GM11168 (cell line): ENCODE data around the gene KIAA1614.

Source experiments
- in situ Hi-C: fragments of 300-500 bp; cut with MboI; formaldehyde crosslinking; loops from one replicate; pipeline ENCODE4 v1.12.0; 2022; ENCODE audit warnings: low sequenced_read_pairs; ENCODE audit not compliant: unreplicated experiment

Gene KIAA1614

GRCh38 chr1:180939073-180939710 lies 26.5 kb downstream of the KIAA1614 start:
- in situ Hi-C loops = no loop called here

GRCh38 chr1:180939711-180940103 lies 27.0 kb downstream of the KIAA1614 start:
- in situ Hi-C loops = no loop called here

DNA sequence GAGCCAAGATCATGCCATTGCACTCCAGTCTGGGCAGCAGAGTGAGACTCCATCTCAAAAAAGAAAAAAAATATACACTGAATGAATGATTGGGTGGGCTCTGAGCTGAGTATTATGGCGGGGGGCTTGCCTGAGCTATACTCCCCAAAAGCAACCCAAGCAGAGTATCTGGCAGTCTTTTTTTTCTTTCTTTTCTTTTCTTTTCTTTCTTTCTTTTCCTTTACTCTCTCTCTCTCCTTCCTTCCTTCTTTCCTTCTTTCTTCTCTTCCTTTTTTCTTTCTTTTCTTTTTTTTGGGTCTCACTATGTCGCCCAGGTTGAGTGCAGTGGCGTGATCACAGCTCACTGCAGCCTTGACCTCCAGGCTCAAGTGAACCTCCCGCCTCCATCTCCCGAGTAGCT lies 27.7 kb downstream of the KIAA1614 start:
- in situ Hi-C loops = no loop called here

DNA sequence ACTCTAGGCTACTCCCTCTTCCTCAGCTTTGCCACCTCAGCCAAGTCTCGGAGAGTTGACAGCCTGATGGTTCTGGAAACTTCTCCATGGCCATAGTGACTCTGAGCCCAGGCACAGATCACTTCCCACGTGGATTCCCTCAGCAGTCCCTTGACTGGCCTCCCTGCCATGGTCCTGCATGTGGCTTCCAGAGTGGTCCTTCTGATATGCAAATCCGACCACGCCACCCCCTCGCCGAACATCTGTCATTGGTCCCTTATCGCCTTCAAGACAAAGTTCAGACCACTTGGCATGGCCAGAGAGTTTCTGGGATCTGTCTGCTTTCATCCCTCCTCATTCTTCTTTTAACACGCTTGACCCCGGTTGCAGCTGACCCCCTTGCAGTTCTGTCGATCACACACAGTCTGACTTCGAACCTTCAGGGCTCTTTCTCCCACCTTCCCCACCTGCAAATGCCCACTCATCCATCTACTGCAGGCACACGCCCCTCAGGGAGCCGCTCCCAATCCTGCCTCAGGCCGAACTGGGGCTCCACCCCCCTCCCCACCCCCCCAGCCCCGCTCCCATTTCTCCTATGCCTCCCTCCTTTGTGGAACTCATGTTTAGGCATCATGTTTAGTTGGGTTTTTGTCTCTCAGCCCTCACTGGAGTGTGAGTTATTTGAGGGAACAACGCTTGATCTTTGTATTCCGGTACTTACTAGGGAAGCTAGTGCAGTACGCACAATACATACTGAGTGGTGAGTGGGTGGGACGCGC lies 29.0 kb downstream of the KIAA1614 start:
- in situ Hi-C loops = no loop called here

GRCh38 chr1:180945151-180945550 lies 32.5 kb downstream of the KIAA1614 start:
- in situ Hi-C loops = no loop called here

- in situ Hi-C loops = no loop called here
Measured at GRCh38 chr1:180945551-180945950, 32.9 kb downstream of the KIAA1614 start.

GRCh38 chr1:180946056-180946455 lies 33.4 kb downstream of the KIAA1614 start:
- in situ Hi-C loops = no loop called here

- in situ Hi-C loops = no loop called here
Measured at GRCh38 chr1:180946541-180947498, 34.1 kb downstream of the KIAA1614 start.

DNA sequence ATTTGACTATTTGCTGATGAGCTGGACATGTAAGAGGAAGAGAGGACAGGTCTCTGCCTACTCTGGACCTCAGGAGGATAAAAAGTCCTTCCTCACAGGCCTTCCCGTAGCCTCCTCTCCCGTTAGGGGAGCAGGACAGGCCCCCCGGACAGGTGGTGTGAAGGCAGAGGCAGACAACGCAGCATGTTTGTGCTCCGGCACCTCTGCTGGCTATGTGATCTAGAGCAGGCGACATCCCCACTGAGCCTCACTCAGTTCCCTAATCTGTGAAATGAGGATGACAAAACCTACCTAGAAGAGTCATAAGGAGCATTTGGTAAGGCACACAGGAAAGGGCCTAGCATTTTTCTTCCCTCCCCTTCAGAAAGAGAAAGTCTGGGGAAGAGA lies 34.8 kb downstream of the KIAA1614 start:
- in situ Hi-C loops = no loop called here

- in situ Hi-C loops = no loop called here
Measured at GRCh38 chr1:180947901-180948640, 35.4 kb downstream of the KIAA1614 start.

DNA sequence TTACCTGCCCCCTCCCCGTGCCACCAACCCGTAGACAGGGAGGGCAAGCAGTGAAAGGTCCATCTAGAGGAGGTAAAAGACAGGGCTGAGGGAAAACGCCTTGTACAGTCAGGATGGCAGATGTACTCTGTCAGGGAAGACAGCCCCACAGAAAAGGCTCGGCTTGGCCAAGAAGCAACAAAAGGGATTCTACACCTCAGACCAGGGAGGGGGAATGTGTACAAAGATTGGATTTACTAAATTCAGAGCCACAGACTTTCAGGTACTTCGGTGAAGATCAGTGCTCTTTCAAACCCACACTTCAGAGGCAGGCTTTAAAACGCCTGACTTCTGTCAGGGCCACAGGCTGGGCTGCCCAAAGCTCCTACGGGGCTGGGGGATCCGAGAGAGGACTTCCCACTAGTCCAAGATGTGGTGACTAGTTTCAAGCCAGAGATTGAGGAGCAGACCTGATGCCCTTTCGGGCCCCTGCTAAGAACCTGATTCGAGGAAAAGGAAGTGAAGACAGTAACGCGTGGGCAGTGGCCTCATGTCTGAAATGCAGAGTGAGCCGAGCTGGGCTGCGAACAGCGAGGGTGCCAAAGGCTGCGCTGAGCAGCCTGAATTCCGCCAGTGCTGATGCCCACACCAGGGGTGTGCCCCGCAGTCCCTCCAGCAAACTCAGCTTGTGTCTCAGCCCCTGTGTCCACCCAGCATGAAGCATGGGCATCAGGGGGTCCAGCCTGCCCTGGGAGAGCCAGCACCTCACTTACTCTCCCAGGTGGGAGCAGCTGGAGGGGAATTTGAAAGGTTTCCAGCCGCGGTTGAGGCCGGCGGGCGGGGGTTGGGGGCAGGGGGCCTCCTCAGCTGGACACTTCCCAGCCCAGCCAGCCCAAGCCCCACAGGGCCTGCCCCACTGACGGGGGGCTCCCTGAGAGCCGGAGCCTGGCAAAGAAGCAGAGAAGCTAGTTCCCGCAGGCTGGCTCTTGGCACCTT lies 36.2 kb downstream of the KIAA1614 start:
- in situ Hi-C loops = no loop called here

GRCh38 chr1:180949616-180950000 lies 36.9 kb downstream of the KIAA1614 start:
- in situ Hi-C loops = no loop called here

DNA sequence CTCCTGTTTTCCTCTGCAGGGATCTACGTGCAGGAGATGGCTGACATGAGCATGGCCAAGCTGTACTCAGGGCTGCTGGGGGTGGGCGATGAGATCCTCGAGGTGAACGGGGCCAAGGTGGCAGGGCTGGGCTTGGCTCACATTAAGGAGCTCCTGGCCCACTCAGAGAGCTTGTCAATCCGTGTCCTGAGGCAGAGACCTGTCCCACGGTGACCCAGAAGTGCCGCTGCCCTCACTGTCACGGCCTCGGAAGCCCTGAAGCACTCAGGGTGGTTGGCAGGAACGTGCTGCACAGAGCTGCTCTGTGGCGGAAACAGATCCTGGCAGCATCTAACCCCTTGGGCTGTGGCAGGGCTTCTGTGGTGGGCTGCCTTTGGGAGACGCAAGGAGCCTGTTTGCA lies 37.6 kb downstream of the KIAA1614 start:
- in situ Hi-C loops = no loop called here

- in situ Hi-C loops = no loop called here
Measured at GRCh38 chr1:180951186-180951745, 38.6 kb downstream of the KIAA1614 start.

DNA sequence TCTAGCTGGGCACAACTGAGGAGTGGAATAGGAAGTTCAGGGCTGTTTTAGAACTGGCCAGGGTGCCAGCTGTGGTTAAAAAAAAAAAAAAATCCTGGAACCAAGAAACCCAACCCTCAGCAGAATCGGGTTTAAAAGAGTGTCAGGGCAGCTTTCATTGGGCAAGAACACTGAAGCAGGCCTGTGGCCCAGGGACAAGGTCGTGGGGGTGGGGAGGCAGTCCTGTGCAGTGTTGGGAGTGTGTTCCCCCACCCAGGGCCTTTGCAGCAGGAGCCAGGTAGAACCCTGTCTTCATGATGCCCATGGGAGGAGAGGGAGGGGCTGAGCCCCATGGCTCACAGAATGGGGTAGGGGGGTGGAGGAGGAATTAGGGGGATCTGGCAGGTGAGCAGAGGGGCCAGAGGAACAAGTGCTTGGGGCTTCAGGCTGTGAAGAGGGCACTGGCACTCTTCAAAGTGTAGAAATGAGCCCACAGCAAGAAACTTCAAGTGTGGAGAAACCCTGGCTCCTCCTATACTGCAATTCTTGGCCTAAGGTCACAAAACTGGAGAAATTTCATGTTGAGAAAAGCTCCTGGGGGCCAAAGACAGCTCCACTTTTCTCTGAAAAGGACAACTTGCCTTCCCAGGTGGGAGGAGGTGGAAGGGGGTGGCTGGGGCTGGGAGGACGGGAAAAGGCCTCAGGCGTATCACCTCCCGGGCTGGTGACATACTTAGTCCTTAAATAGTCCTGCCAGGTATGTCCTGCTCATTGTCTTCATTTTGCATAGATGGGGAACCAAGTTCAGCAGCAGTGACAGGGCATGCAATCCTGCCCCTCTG lies 39.3 kb downstream of the KIAA1614 start:
- in situ Hi-C loops = no loop called here

GRCh38 chr1:180952657-180953013 lies 39.9 kb downstream of the KIAA1614 start:
- in situ Hi-C loops = no loop called here

- in situ Hi-C loops = no loop called here
Measured at GRCh38 chr1:180953291-180954004, 40.8 kb downstream of the KIAA1614 start.
